HCT116 (cell line): ENCODE results near the gene FGGY.

Source experiments
- ATF3 ChIP-seq: IDR thresholded peaks from 2 replicates; pipeline ENCODE4 v1.6.1; 2012
- CTCF ChIP-seq, 3 experiments: fragments of 200-600 bp in 1 of 3; sonication (generic) in 1 of 3; IDR thresholded peaks in 2 of 3; conservative IDR thresholded peaks in 1 of 3; 2 replicates each; pipeline ENCODE4 v1.5.1; 2012 to 2017; ENCODE audit warnings: low read depth in 2 of 3, low read length in 2 of 3, antibody characterized with exemption in 1 of 3, borderline replicate concordance in 1 of 3, control low read depth in 1 of 3, mild to moderate bottlenecking in 1 of 3, mixed read lengths in 1 of 3, mixed run types in 1 of 3, moderate library complexity in 1 of 3; ENCODE audit not compliant: insufficient read depth in 1 of 3
- EGR1 ChIP-seq: IDR thresholded peaks from 2 replicates; pipeline ENCODE4 v1.6.1; 2012; ENCODE audit warnings: low read depth
- EZH2 ChIP-seq: fragments of 200-600 bp; sonication (generic); IDR thresholded peaks from 2 replicates; pipeline ENCODE4 v1.6.1; 2017; ENCODE audit warnings: antibody characterized with exemption, mixed run types
- EZH2phosphoT487 ChIP-seq: fragments of 200-600 bp; IDR thresholded peaks from 2 replicates; pipeline ENCODE4 v1.6.1; 2018; ENCODE audit warnings: antibody characterized with exemption, borderline replicate concordance
- POLR2A ChIP-seq: IDR thresholded peaks from 2 replicates; pipeline ENCODE4 v1.7.0; 2011; ENCODE audit warnings: borderline replicate concordance; ENCODE audit not compliant: insufficient read depth, insufficient read length; ENCODE audit errors: extremely low read depth
- REST ChIP-seq: IDR thresholded peaks from 2 replicates; pipeline ENCODE4 v1.6.1; 2012; ENCODE audit warnings: low read depth
- ZFX ChIP-seq: fragments of 450-650 bp; IDR thresholded peaks from 2 replicates; pipeline ENCODE4 v1.6.1; 2017

- TF ChIP-seq CTCF (IDR thresholded peaks at IDR 0.05 in 2 of 3, conservative IDR thresholded peaks at IDR 0.05 in 1 of 3; ENCODE audit: borderline replicate concordance in 1 of 3, insufficient read depth in 1 of 3, low read depth in 2 of 3, low read length in 2 of 3) (no peak), POLR2A (no peak), ZFX (no peak), EGR1 (no peak), EZH2 (no peak), REST (no peak), ATF3 (no peak), EZH2phosphoT487 (no peak)
These were observed 13.8 kb downstream of the FGGY start for GRCh38 chr1:59310549-59311250.
